ENCODE data around the gene FAM107A. TPM values are rescaled to one million over a fixed set of nuclear protein-coding genes. Genes with fewer than 3 reads are reported as not detected.

FAM107A gene
- total RNA-seq, 1 donor from 2014 or later, result 0.63 TPM

GRCh38 chr3:58622436-58622835 lies 45.2 kb upstream of the FAM107A start:
- Histone ChIP-seq H3K4me3 (ENCODE audit: low read depth, low read length) (no peak overlapping the region), H3K27me3 (ENCODE audit: control insufficient read depth, insufficient read depth, low read length) (peaks cover 5% of the 10 kb centered on the region), H3K36me3 (ENCODE audit: control insufficient read depth, insufficient read depth, low read length) (no peaks in the 10 kb centered on the region)
- TF ChIP-seq CTCF (IDR thresholded peaks at IDR 0.05; ENCODE audit: insufficient read depth, low read length, poor library complexity, severe bottlenecking), result no peak
- no peak for DNase-seq (ENCODE audit: low read depth)

DNA sequence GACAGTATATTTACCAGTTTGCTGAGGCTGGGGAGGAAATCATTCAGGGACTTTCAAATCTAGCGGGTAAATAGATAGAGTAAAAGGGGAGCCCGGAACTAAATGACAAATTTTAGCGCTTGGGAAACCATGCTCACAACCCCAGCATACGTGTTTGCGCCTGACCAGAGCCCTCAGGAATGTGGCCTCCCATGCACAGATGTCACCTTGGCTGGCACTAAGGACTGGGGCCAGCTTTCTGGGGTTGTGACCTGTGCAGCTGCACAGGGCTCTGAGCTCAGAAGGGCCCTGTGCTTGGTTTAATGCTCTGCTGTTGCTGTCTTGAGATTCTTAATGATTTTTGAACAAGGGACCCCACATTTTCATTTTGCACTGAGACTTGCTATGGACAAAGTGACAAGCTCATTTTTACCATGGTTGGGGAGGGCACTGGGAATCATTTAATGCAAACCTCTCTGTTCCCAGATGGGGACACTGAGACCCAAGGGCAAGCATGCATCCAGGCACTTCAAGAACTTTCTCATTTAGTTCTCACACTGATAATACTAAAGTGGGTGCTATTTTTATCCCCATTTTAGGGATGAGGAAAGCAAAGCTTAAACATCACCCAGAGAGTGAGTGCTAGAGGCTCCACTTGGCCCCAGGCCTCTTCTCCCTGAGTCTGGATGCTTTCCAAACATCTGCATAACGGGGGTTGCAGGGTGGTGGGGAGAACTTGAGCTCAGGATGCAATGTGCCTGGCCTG lies 44.1 kb upstream of the FAM107A start:
- Histone ChIP-seq H3K36me3 (ENCODE audit: control insufficient read depth, insufficient read depth, low read length) (no peaks in the 10 kb centered on the region), H3K4me3 (ENCODE audit: low read depth, low read length) (no peak overlapping the region), H3K27me3 (ENCODE audit: control insufficient read depth, insufficient read depth, low read length) (peaks cover 2% of the 10 kb centered on the region)
- no peak for TF ChIP-seq CTCF (IDR thresholded peaks at IDR 0.05; ENCODE audit: insufficient read depth, low read length, poor library complexity, severe bottlenecking)
- no peak for DNase-seq (ENCODE audit: low read depth)

- Histone ChIP-seq H3K27me3 (ENCODE audit: control insufficient read depth, insufficient read depth, low read length) (peaks cover 2% of the 10 kb centered on the region), H3K4me3 (ENCODE audit: low read depth, low read length) (no peak overlapping the region)
- DNase-seq (ENCODE audit: low read depth), result no peak
Observed at GRCh38 chr3:58620421-58620820, 43.2 kb upstream of the FAM107A start.

GRCh38 chr3:58617338-58617761 lies 40.2 kb upstream of the FAM107A start:
- DNase-seq (ENCODE audit: low read depth), result no peak
- Histone ChIP-seq H3K36me3 (ENCODE audit: control insufficient read depth, insufficient read depth, low read length) (no peaks in the 10 kb centered on the region), H3K4me3 (ENCODE audit: low read depth, low read length) (no peak overlapping the region), H3K27me3 (ENCODE audit: control insufficient read depth, insufficient read depth, low read length) (peaks cover 2% of the 10 kb centered on the region)
- no peak for TF ChIP-seq CTCF (IDR thresholded peaks at IDR 0.05; ENCODE audit: insufficient read depth, low read length, poor library complexity, severe bottlenecking)

More at GRCh38 chr3:58620421-58620820, 43.2 kb upstream of the FAM107A start:
- H3K36me3 ChIP-seq (ENCODE audit: control insufficient read depth, insufficient read depth, low read length), result no peaks in the 10 kb centered on the region
- no peak for TF ChIP-seq CTCF (IDR thresholded peaks at IDR 0.05; ENCODE audit: insufficient read depth, low read length, poor library complexity, severe bottlenecking)

GRCh38 chr3:58613236-58614132 lies 36.3 kb upstream of the FAM107A start:
- no peaks in the 10 kb centered on the region for H3K36me3 ChIP-seq (ENCODE audit: control insufficient read depth, insufficient read depth, low read length)
- TF ChIP-seq CTCF (IDR thresholded peaks at IDR 0.05; ENCODE audit: insufficient read depth, low read length, poor library complexity, severe bottlenecking), result no peak
- no peak overlapping the region for H3K4me3 ChIP-seq (ENCODE audit: low read depth, low read length)
- no peak for DNase-seq (ENCODE audit: low read depth)
- H3K27me3 ChIP-seq (ENCODE audit: control insufficient read depth, insufficient read depth, low read length), result no peaks in the 10 kb centered on the region
